VCaP (cell line): Measurements from ENCODE around the gene GOPC.

ENCODE experiments used
- H3K27ac ChIP-seq: fragments of 450-650 bp; 2 replicates; pipeline ENCODE4 v1.5.1; 2017
- CTCF ChIP-seq: fragments of 450-650 bp; conservative IDR thresholded peaks from 2 replicates; pipeline ENCODE4 v1.5.1; 2017; ENCODE audit warnings: mild to moderate bottlenecking, moderate library complexity

Gene GOPC

GRCh38 chr6:117547688-117548621 is 54.4 kb downstream of the GOPC start:
- TF ChIP-seq CTCF = no peak
- H3K27ac ChIP-seq = no peak overlapping the region

- no peak overlapping the region for H3K27ac ChIP-seq
- no peak for TF ChIP-seq CTCF
Observed at GRCh38 chr6:117546674-117547073, 55.6 kb downstream of the GOPC start.

- TF ChIP-seq CTCF = no peak
- no peak overlapping the region for H3K27ac ChIP-seq
Observed at GRCh38 chr6:117545161-117545595, 57.1 kb downstream of the GOPC start.

- H3K27ac ChIP-seq = no peak overlapping the region
- no peak for TF ChIP-seq CTCF
Observed at GRCh38 chr6:117544716-117545115, 57.6 kb downstream of the GOPC start.

GRCh38 chr6:117542493-117542892 is 59.8 kb downstream of the GOPC start:
- no peak for TF ChIP-seq CTCF
- no peak overlapping the region for H3K27ac ChIP-seq

- no peak overlapping the region for H3K27ac ChIP-seq
- TF ChIP-seq CTCF = no peak
Observed at GRCh38 chr6:117540670-117541069, 61.6 kb downstream of the GOPC start.

- TF ChIP-seq CTCF = no peak
- H3K27ac ChIP-seq = no peak overlapping the region
Observed at GRCh38 chr6:117538615-117539014, 63.7 kb downstream of the GOPC start.
